ENCODE data around the gene NBDY.

Gene NBDY

GRCh38 chrX:56811599-56811998 lies 82.6 kb downstream of the NBDY start:
- H3K4me3 ChIP-seq (replicated peaks in 1 of 2; ENCODE audit: low read depth in 2 of 2, low read length in 2 of 2), result no peak overlapping the region
- TF ChIP-seq, protein P1, sequence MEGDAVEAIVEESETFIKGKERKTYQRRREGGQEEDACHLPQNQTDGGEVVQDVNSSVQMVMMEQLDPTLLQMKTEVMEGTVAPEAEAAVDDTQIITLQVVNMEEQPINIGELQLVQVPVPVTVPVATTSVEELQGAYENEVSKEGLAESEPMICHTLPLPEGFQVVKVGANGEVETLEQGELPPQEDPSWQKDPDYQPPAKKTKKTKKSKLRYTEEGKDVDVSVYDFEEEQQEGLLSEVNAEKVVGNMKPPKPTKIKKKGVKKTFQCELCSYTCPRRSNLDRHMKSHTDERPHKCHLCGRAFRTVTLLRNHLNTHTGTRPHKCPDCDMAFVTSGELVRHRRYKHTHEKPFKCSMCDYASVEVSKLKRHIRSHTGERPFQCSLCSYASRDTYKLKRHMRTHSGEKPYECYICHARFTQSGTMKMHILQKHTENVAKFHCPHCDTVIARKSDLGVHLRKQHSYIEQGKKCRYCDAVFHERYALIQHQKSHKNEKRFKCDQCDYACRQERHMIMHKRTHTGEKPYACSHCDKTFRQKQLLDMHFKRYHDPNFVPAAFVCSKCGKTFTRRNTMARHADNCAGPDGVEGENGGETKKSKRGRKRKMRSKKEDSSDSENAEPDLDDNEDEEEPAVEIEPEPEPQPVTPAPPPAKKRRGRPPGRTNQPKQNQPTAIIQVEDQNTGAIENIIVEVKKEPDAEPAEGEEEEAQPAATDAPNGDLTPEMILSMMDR (IDR thresholded peaks at IDR 0.05; ENCODE audit: low read depth, low read length), result no peak
- no peak for DNase-seq (ENCODE audit: low read depth in 2 of 2)

- DNase-seq (ENCODE audit: low read depth in 2 of 2), result peak; percentile 17 to 31
- TF ChIP-seq, protein P1 (IDR thresholded peaks at IDR 0.05; ENCODE audit: low read depth, low read length), result no peak
- H3K4me3 ChIP-seq (replicated peaks in 1 of 2; ENCODE audit: low read depth in 2 of 2, low read length in 2 of 2), result no peak overlapping the region
Observed at GRCh38 chrX:56812515-56813105, 83.6 kb downstream of the NBDY start.

DNA sequence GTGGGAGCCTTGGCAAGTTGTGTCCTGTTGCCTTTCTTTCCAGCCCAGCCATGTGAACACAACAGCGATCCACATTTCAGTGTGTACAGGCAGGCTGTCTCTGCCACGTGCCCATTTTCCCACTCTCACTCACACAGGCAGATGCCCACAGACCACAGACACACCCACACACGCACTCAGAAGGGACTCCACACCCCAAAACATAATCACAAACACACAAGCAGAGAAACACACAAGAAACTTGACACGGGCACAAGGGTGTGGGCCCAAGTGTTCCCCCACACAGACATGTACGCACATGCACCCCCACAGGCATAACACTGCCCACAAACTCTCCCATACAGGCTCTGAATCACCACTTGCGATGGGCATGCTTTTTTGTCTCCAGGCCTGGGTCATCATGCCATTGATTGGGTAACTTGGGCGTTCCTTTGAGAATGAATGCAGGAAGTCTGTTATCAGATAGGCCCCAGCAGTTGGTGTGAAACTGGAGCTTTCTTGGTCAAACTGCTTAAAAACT lies 84.3 kb downstream of the NBDY start:
- no peak overlapping the region for H3K4me3 ChIP-seq (replicated peaks in 1 of 2; ENCODE audit: low read depth in 2 of 2, low read length in 2 of 2)
- TF ChIP-seq, protein P1 (IDR thresholded peaks at IDR 0.05; ENCODE audit: low read depth, low read length), result no peak
- DNase-seq (ENCODE audit: low read depth in 2 of 2), result peak; percentile 84 to 85

DNA sequence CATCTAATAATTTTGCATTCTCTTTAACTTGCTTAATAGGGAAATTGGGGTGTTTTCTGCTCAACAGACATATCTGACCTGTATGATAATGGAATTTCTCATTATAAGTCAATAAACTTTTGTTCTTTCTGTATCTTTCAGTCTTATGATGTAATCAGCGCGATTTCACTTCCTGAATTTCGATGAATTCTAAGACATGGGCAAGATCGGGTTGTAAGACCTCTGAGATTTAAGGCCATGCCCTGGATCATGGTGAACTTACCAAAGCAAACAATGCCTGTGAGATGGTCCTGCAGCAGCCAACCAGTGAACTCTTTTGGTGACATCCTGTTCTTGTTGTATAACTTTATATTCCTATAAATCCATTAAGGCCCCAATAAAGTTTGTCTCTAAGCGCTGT lies 88.1 kb downstream of the NBDY start:
- no peak for DNase-seq (ENCODE audit: low read depth in 2 of 2)
- TF ChIP-seq, protein P1 (IDR thresholded peaks at IDR 0.05; ENCODE audit: low read depth, low read length), result no peak
- no peak overlapping the region for H3K4me3 ChIP-seq (replicated peaks in 1 of 2; ENCODE audit: low read depth in 2 of 2, low read length in 2 of 2)

DNA sequence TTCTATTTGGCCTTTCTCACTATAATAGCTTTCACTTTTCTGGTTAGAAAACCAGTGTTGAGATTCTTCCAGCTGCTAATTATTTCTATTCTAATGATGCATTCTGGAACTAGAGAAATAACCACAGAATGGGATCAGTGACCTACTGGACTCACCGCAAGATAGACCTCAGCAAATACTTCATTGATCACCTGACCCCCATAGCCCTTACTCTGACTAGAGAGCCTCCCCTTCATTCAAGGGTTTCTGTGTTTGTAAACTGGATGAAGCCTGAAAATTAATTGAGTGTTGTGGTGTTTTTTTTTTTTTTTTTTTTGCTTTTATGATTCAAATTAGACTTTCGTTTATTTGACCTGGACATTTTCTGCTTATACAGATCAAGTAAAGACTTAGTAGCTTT lies 97.0 kb downstream of the NBDY start:
- TF ChIP-seq, protein P1 (IDR thresholded peaks at IDR 0.05; ENCODE audit: low read depth, low read length), result no peak
- no peak for DNase-seq (ENCODE audit: low read depth in 2 of 2)
- H3K4me3 ChIP-seq (replicated peaks in 1 of 2; ENCODE audit: low read depth in 2 of 2, low read length in 2 of 2), result no peak overlapping the region

GRCh38 chrX:56833626-56834025 lies 104.6 kb downstream of the NBDY start:
- peak; percentile 1 to 20 for DNase-seq (ENCODE audit: low read depth in 2 of 2)
- TF ChIP-seq, protein P1 (IDR thresholded peaks at IDR 0.05; ENCODE audit: low read depth, low read length), result no peak

DNA sequence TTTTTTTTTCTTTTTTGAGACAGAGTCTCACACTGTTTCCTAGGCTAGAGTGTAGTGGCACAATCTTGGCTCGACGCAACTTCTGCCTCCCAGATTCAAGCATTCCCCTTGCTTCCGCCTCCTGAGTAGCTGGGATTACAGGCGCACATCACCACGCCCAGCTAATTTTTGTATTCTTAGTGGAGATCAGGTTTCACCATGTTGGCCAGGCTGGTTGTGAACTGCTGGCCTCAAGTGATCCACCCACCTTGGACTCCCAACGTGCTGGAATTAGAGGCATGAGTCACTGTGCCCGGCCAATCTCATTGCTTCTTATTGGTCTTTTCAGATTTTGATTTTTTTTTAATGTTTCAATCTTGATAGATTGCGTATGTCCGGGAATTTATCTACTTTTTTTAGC lies 124.4 kb downstream of the NBDY start:
- TF ChIP-seq, protein P1 (IDR thresholded peaks at IDR 0.05; ENCODE audit: low read depth, low read length), result no peak
- DNase-seq (ENCODE audit: low read depth in 2 of 2), result no peak
- no peak overlapping the region for H3K4me3 ChIP-seq (replicated peaks in 1 of 2; ENCODE audit: low read depth in 2 of 2, low read length in 2 of 2)

More at GRCh38 chrX:56833626-56834025, 104.6 kb downstream of the NBDY start:
- no peak overlapping the region for H3K4me3 ChIP-seq (replicated peaks in 1 of 2; ENCODE audit: low read depth in 2 of 2, low read length in 2 of 2)
